GM19099 (cell line): Measurements from ENCODE around the gene SOS1.

Experiments used
- POLR2A ChIP-seq: IDR thresholded peaks from 3 replicates; pipeline ENCODE4 v1.6.1; 2011; ENCODE audit warnings: low read depth; ENCODE audit not compliant: insufficient read length; ENCODE audit errors: extremely low read depth

Gene SOS1

DNA sequence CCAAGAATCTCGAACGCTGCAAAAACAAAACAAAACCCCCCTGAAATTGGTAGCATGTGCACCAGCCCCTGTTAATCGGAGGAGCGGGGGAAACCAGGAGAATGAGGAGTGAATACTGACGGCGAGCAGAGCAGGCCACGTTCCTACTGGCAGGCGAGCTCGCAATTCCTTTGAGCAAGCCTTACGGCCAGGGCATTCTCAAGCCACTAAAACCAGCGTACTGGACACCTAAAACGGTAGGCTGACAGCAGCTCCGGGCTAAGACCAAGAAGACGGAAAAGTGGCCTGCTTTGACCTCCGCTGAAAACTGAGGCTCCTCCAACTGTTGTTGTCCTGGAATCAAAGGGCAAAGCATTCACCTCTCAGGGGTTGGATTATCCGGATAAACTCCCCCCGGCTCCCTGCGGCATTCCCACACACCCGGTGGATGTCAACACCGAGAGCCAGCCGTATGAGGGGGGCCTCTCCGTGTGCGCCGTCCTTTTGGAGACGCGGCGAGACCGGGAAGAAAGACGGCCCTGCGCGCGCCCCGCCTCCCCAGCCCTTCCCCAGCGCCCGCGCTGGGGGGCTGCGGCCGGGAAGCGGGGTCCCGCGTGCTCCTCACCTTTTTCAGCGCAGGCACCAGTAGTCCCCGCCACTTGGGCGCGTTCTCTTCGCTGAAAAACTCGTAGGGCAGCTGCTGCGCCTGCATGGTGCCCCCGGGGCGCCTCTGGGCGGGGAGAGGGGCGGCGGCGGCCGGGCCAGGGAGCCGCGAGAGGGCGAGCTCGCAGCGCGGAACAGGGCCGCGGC is 925 bp downstream of the SOS1 start:
- no peak for TF ChIP-seq POLR2A

DNA sequence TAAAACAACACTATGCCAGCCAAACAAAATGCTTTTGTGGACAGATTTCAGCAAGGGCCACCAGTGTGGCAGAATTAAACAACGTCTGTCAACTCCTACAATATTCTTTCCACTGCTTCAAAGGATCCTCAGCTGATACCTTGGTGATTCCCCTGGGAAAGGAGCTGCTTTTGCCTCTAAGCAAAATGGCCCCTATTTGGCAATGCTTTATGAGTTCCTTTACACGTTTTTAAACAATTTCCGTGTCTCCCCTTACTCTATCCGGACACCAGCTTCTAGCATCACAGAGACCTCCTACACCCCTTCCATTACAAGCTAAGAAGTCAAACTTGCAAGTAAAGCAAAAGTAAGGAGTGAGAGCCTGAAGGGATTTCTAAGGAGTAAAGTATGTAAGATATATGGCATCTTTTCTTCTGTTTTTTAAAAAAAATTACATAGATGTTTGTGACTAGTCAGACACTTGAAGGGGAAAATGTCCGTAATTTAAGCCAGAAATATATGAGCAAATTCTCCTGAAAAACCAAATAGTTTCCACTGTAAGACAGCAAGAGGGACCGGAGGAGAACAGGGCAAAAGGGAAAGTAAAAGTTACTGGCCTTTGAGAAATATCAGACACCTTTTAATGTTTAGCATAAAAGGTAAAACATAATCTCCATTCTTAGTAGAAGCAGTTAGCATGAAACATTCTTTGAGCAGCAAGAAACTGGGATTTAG is 1.9 kb downstream of the SOS1 start:
- no peak for TF ChIP-seq POLR2A

DNA sequence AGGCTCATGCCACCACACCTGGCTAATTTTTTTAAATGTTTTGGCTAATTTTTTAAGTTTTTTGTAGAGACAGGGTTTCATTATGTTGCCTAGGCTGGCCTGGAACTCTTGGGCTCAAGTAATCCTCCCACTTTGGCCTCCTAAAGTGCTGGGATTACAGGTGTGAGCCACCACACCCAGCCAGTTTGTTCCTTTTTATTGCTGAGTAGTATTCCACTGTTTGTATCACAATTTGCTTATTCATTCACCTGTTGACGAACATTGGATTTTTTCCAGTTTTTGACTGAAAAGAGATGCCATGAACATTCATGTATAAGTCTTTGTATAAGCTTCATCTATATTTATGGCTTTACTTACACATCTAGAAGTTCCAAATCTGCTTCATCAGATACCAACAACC is 5.3 kb downstream of the SOS1 start:
- no peak for TF ChIP-seq POLR2A

DNA sequence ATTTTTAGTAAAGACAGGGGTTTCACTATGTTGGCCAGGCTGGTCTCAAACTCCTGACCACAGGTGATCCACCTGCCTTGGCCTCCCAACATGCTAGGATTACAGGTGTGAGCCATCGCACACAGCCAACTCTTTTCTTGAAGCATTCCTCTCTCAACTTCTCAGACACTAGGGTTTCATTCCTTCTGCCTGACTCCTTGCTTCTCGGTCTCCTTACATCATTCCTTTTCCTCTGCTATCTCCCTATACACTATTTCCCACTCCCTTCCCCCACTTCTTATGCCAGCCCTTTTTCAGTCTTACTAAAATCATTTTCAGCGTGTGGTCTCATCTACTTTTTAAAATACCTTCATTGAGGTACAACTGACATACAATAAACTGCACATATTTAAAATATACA is 6.1 kb downstream of the SOS1 start:
- TF ChIP-seq POLR2A: no peak

DNA sequence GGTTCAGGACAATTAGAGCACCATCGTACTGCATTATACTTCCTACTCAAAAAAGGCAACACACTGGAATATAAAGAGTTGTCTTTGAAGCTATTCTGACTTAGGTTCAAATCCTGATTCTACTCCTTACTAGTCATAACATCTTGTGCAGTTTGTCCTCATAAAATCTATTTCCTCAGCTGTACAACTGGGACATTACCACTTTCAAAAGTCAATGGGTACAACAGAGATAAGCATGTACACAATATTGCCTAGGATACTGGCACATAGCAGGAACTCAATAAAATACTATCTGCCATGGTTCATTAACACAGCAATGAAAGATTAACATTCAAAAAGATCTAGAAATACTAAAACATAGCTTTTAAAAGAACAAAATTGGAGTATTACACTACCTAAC is 11.3 kb downstream of the SOS1 start:
- TF ChIP-seq POLR2A: no peak

DNA sequence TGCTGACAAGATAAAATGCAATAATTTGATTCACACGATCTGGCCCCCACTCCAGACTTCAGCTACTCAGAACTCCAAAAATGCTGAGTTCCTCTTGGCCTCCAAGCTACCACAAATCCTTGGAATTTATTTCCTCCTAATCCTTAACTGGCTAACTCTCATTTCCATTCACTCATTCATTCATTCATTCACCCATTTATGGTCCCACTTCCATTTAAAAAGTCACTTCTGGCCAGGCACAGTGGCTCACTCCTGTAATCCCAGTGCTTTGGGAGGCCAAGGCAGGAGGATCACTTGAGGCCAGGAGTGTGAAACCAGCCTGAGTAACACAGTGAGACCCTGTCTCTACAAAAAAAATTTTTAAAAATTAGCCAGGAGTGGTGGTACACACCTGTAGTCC is 12.5 kb downstream of the SOS1 start:
- TF ChIP-seq POLR2A: no peak

DNA sequence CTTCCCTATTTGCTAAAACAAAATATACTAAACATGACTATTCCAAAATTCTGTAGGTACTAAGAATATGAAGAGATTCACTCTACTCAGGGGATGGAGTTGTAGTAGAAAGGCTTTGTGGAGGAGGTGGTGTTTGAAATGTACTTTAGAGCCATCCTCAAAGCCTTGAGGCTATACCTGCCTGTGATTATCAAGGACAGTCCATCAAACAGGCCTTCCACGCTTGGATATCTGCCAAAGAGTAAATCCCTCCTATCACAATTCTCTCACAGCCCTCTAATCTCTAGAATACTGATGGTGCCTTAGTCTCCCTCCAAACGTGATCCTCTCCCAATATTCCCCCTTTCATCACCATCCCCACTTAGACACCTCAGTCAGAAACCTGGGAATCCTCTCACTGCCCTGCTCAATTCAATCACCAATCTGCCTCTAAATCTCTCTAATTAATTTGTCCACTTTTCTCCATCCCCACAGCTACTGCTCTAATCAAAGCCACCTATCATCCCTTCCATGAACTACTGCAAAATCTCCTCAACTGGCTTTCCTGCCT is 13.1 kb downstream of the SOS1 start:
- TF ChIP-seq POLR2A: no peak

DNA sequence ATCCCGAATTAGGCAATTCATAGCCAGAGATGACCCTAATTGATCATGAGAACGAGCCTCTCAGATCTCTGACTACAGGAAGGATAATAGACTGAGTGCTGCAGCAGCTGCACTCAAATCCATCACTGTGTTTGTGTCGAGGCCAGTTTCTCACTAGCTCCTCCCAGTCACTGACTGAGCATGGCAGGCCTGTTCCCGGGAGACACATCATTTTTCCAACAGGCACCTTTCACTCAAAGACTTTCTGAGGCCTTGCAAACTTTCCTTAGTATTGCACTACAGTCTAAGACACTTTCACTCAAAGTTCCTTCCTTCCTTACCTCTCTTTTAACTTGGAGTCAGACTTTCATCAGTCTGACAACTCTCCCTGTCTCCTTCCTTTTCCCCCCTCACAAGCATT is 13.7 kb downstream of the SOS1 start:
- TF ChIP-seq POLR2A: no peak

DNA sequence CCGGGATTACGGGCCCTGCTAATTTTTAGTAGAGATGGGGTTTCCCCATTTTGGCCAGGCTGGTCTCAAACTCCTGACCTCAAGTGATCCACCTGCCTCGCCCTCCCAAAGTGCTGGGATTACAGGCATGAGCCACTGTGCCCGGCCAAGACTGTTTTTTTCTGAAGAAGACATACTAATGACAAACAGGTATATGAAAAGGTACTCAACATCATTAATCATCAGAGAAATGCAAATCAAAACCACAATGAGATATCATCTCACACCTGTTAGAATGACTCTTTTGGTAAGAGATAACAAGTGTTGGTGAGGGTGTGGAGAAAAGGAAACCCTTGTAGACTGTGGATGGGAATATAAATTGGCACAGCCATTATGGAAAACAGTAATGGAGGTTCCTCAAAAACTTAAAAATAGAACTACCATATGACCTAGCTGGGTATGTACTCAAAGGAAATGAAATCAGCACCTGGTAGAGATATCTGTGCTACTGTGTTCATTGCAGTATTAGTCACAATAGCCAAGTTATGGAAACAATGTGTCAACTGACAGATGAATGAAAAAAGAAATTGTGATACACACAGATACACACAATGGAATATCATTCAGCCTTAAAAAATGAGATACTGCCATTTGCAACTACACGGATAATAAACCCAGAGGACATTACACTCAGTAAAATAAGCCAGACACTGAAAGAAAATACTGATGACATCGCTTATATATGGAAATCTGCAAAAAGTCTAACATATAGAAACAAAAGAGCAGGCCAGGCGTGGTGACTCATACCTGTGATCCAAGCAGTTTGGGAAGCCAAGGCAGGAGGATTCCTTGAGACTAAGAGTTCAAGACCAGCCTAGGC is 20.8 kb downstream of the SOS1 start:
- TF ChIP-seq POLR2A: no peak

DNA sequence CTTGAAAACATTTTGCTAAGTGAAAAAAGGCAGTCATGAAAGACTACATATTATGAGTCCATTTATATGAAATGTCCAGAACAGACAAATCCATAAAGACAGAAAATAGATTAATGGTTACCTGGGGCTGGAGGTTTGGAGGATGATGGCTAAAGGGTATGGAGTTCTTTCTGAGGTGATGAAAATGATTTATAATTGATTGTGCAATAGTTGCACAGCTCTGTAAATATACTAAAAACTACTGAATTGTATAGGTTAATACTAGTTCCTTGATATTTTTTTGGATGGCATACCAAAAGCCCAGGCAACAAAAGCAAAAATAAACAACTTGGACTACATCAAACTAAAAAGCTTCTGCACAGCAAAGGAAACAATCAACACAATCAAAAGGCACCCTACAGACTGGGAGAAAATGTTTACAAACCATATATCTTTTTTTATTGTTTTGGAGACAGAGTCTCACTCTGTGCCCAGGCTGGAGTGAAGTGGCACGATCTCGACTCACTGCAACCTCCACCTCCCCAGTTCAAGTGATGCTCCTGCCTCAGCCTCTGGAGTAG is 21.5 kb downstream of the SOS1 start:
- no peak for TF ChIP-seq POLR2A

DNA sequence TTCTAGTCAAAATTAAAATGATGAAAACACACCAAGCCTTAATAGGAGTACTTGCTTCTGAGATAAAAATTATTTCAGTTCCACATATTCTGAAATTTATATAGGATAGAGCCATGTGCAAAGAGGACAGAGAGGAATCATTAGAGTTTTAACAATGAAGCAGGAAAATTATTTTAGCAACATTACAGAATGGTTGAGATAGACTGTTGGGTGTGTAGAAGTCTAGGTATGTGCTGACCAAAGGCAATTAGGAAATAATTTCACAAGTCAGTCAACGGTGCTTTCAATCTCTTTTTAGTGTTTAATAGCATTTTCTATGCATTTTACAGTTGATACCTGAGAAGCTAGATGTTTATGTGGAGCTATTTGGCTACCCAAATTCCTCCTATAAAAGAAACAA is 25.2 kb downstream of the SOS1 start:
- TF ChIP-seq POLR2A: no peak

DNA sequence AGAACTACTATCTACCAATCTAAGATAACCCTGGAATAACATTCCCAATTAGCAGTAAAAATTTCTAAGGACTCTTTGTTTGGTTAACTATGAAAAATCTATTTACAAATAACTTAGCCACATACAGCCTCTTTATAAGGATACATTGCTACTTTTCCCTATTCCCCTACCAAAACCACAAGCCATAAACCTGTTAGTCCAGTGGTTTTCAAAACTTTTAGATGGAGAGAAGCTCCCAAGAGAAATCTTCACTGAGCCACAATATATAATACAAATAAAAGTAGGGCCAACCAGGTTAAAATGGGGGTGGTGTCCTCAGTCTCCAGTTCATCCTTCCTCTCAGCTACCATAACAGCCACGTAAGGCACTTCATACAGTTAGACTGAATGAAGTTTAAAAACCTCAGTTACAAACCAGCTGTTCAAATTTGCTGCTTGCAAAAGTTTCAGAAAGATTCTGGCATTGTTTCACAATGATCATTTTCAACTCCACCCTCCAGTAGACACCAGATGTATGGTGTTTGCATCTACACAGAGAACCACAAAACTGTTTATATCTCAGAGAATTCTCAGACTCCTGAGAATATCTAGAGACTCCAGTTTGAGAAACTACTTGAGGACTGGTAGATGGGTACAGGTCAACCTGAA is 26.0 kb downstream of the SOS1 start:
- no peak for TF ChIP-seq POLR2A

DNA sequence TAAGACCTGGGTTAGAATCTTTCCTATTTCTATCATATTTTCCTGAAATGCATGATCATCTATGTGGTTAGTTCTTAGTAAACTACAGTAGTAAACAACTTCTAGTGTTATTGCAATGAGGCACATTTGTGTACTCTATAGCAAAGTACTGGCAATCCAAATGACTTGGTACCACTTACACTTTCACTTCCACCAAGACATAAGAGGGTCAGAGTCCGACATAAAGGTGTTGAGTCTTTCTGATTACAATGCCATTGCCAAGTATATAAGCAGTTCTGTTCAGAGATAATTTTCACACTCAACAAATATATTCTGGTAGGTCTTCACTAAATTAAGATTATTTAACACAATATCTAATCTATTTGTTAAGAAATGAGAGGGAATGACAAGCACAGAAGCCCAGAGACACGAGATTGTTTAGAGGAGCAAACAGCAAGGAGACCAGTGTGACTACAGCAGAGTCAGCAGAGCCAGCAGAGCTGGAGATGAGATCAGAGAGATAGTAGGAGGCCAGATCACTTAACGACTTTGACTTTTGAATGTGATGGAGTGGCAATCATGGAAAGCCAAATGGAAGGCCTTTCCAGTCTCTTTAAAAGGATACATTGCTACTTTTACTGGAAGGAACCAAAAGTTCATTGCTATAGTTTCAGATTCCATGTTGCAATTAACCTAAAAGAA is 27.5 kb downstream of the SOS1 start:
- TF ChIP-seq POLR2A: no peak

DNA sequence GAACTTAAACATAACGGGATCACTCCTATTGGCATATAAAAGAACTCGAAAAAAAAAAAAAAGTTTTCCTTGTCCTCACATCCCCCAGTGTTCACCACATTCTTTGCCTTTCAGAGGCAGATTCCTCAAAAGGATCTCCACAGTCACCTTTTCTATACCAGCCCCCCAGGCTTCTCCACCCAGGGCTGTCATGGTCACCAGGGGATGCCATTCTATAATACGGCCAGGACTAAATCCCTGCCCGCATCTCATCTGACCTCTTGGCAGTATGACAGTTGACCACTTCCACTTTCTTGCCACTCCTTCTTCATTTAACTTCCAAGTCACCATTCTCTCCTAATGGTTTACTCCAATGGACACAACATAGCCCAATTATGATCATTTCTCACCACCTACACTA is 29.3 kb downstream of the SOS1 start:
- no peak for TF ChIP-seq POLR2A
